ENCODE measurements around the gene EDN3.

DNA sequence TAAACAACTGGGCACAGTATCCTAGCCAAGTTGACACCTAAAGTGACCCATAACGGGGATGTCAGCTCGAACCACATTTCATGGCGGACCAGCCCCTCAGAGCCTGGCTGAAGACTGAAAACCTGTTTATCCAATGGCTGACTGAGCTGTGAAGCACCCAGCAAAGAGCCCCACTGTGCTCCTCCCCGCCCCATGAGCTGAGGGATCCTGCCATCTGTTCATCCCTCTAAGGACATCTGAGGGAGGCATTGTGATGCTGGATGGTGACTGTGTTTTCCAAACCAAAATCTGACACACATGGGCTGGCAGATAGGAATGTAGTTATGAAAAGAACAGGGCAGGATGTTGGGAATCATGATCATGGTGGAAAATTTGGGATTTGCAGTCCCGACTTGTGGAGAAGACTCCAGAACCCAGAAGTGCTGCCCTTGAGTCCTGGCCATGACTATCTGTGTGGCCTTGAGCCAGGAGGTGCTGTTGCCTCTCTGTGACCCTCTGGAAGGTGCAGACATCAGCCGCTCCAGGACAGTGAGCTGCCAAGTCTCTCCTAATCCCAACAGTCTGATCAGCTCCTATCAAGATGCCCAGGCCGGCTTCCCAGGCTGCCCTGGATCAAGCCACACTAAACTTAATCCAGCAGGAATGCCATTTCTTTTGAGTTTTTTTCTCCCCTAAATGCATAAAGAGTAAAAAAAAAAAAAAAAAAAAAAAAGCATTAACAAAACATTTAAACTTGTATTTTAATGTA, 5.7 kb downstream of the EDN3 start:
- TF ChIP-seq POLR2A (IDR thresholded peaks at IDR 0.05; ENCODE audit: low read depth, low read length) (no peak), TAF1 (IDR thresholded peaks at IDR 0.05; ENCODE audit: low read depth, low read length) (no peak), POLR2AphosphoS5 (IDR thresholded peaks at IDR 0.05; ENCODE audit: low read depth, low read length) (no peak)

All from GM12891 (cell line).